ENCODE results near the gene TMEM74B. TPM values are rescaled to one million over a fixed set of nuclear protein-coding genes. Genes with fewer than 3 reads are reported as not detected.
A peak's percentile ranks its signal among the peaks of the same experiment; 100 is the strongest.
"Not testable (repeated sequence)": the region's sequence is repeated elsewhere in the genome, so short reads cannot be mapped to it uniquely, and the experiment has no call there.

TMEM74B gene
- polyA plus RNA-seq, 3 donors = not detected

GRCh38 chr20:1150968-1151367 is 33.8 kb downstream of the TMEM74B start:
- Histone ChIP-seq H3K27ac (ENCODE audit: low read depth in 1 of 2, low read length in 2 of 2) (no peak overlapping the region), H3K9me3 (replicated peaks in 1 of 2; ENCODE audit: control insufficient read depth in 1 of 2, insufficient read depth in 1 of 2, low read length in 2 of 2) (no peaks in the 10 kb centered on the region), H3K4me2 (replicated peaks; ENCODE audit: extremely low read depth, low read length, poor library complexity, severe bottlenecking) (no peak overlapping the region), H3K9ac (ENCODE audit: insufficient read depth, low read length, poor library complexity, severe bottlenecking) (no peak overlapping the region), H2AFZ (ENCODE audit: insufficient read depth, low read depth, low read length, poor library complexity, severe bottlenecking) (no peak overlapping the region), H3K4me3 (replicated peaks in 1 of 3; ENCODE audit: low read depth in 2 of 3, low read length in 3 of 3) (no peak overlapping the region), H3K36me3 (replicated peaks in 1 of 2; ENCODE audit: control insufficient read depth in 1 of 2, insufficient read depth in 2 of 2, low read length in 2 of 2) (peaks cover 65 to 96% of the 10 kb centered on the region in 2 donors), H3K4me1 (ENCODE audit: control insufficient read depth in 1 of 2, insufficient read depth in 2 of 2, low read length in 2 of 2) (no peaks in the 10 kb centered on the region), H4K20me1 (ENCODE audit: insufficient read depth, low read length) (peaks cover 68% of the 10 kb centered on the region), H3K27me3 (ENCODE audit: control insufficient read depth in 2 of 2, insufficient read depth in 2 of 2, low read length in 2 of 2) (no peaks in the 10 kb centered on the region), H3K79me2 (ENCODE audit: insufficient read depth, low read length) (peaks cover 3% of the 10 kb centered on the region)
- no peak for DNase-seq
- no peak for TF ChIP-seq CTCF (IDR thresholded peaks at IDR 0.05)
- peaks cover 0 to 3% (median 0%) of the 10 kb centered on the region in 7 donors for H3K9me3 Mint-ChIP-seq
- intact Hi-C loops (cut with micrococcal nuclease) = no loop called here
- no peak overlapping the region for H3K27ac Mint-ChIP-seq
- WGBS (ENCODE audit: insufficient coverage) = no CpG with 5 or more reads among the region's 1 CpG
- H3K4me1 Mint-ChIP-seq = no peaks in the 10 kb centered on the region
- peaks cover 71 to 78% of the 10 kb centered on the region in 2 donors for H3K36me3 Mint-ChIP-seq
- H3K4me3 Mint-ChIP-seq = no peak overlapping the region
- H3K27me3 Mint-ChIP-seq (ENCODE audit: low read depth in 3 of 3) = no peaks in the 10 kb centered on the region

- Histone ChIP-seq H2AFZ (ENCODE audit: insufficient read depth, low read depth, low read length, poor library complexity, severe bottlenecking) (no peak overlapping the region), H3K4me1 (ENCODE audit: control insufficient read depth in 1 of 2, insufficient read depth in 2 of 2, low read length in 2 of 2) (no peaks in the 10 kb centered on the region), H3K79me2 (ENCODE audit: insufficient read depth, low read length) (peaks cover 3% of the 10 kb centered on the region), H3K27me3 (ENCODE audit: control insufficient read depth in 2 of 2, insufficient read depth in 2 of 2, low read length in 2 of 2) (no peaks in the 10 kb centered on the region), H4K20me1 (ENCODE audit: insufficient read depth, low read length) (peaks cover 76% of the 10 kb centered on the region), H3K4me2 (replicated peaks; ENCODE audit: extremely low read depth, low read length, poor library complexity, severe bottlenecking) (no peak overlapping the region), H3K36me3 (replicated peaks in 1 of 2; ENCODE audit: control insufficient read depth in 1 of 2, insufficient read depth in 2 of 2, low read length in 2 of 2) (peaks cover 65 to 96% of the 10 kb centered on the region in 2 donors), H3K4me3 (replicated peaks in 1 of 3; ENCODE audit: low read depth in 2 of 3, low read length in 3 of 3) (no peak overlapping the region), H3K9ac (ENCODE audit: insufficient read depth, low read length, poor library complexity, severe bottlenecking) (no peak overlapping the region), H3K27ac (ENCODE audit: low read depth in 1 of 2, low read length in 2 of 2) (no peak overlapping the region), H3K9me3 (replicated peaks in 1 of 2; ENCODE audit: control insufficient read depth in 1 of 2, insufficient read depth in 1 of 2, low read length in 2 of 2) (no peaks in the 10 kb centered on the region)
- Mint-ChIP-seq H3K27ac (peak overlapping the region in 1 of 7 donors; percentile 18), H3K36me3 (peaks cover 71 to 78% of the 10 kb centered on the region in 2 donors), H3K9me3 (peaks cover 0 to 1% (median 0%) of the 10 kb centered on the region in 7 donors), H3K27me3 (ENCODE audit: low read depth in 3 of 3) (peaks cover 0 to 3% (median 0%) of the 10 kb centered on the region in 3 donors), H3K4me3 (no peak overlapping the region), H3K4me1 (no peaks in the 10 kb centered on the region)
- 89% methylated on average over 1 of the region's 4 CpGs for WGBS (ENCODE audit: insufficient coverage)
- intact Hi-C loops (cut with micrococcal nuclease) = no loop called here
- TF ChIP-seq CTCF (IDR thresholded peaks at IDR 0.05) = no peak
- DNase-seq = no peak
Observed at GRCh38 chr20:1150218-1150617, 34.6 kb downstream of the TMEM74B start.

GRCh38 chr20:1149812-1150211 is 35.0 kb downstream of the TMEM74B start:
- H3K9ac ChIP-seq (ENCODE audit: insufficient read depth, low read length, poor library complexity, severe bottlenecking); H3K4me2 ChIP-seq (replicated peaks; ENCODE audit: extremely low read depth, low read length, poor library complexity, severe bottlenecking); intact Hi-C loops (cut with micrococcal nuclease); H3K4me1 ChIP-seq (ENCODE audit: control insufficient read depth in 1 of 2, insufficient read depth in 2 of 2, low read length in 2 of 2); H3K79me2 ChIP-seq (ENCODE audit: insufficient read depth, low read length); H3K27me3 ChIP-seq (ENCODE audit: control insufficient read depth in 2 of 2, insufficient read depth in 2 of 2, low read length in 2 of 2); H3K4me3 ChIP-seq (replicated peaks in 1 of 3; ENCODE audit: low read depth in 2 of 3, low read length in 3 of 3); H3K27ac Mint-ChIP-seq; H3K9me3 Mint-ChIP-seq; H2AFZ ChIP-seq (ENCODE audit: insufficient read depth, low read depth, low read length, poor library complexity, severe bottlenecking); H3K4me1 Mint-ChIP-seq; H3K4me3 Mint-ChIP-seq; H3K27me3 Mint-ChIP-seq (ENCODE audit: low read depth in 3 of 3); H3K27ac ChIP-seq (ENCODE audit: low read depth in 1 of 2, low read length in 2 of 2); H3K9me3 ChIP-seq (replicated peaks in 1 of 2; ENCODE audit: control insufficient read depth in 1 of 2, insufficient read depth in 1 of 2, low read length in 2 of 2); DNase-seq: not testable (repeated sequence)
- WGBS (ENCODE audit: insufficient coverage) = no CpG with 5 or more reads among the region's 2 CpGs
- Histone ChIP-seq H4K20me1 (ENCODE audit: insufficient read depth, low read length) (peaks cover 79% of the 10 kb centered on the region), H3K36me3 (replicated peaks in 1 of 2; ENCODE audit: control insufficient read depth in 1 of 2, insufficient read depth in 2 of 2, low read length in 2 of 2) (peaks cover 64 to 96% of the 10 kb centered on the region in 2 donors)
- H3K36me3 Mint-ChIP-seq = peaks cover 68 to 78% of the 10 kb centered on the region in 2 donors

All from CD14-positive monocyte (primary cell).